Colonic mucosa (tissue), 4 donors: ENCODE results near the gene PTPRF. TPM values are rescaled to one million over a fixed set of nuclear protein-coding genes. Genes with fewer than 3 reads are reported as not detected.

Source experiments
- DNase-seq: peaks from one replicate; pipeline ENCODE4 v3.0.0-alpha.2; 2020
- H3K27ac ChIP-seq: fragments of 200-600 bp; one replicate; pipeline ENCODE4 v1.8.0; 2021
- H3K27me3 ChIP-seq: fragments of 200-600 bp; one replicate; pipeline ENCODE4 v1.8.0; 2021
- H3K36me3 ChIP-seq: fragments of 200-600 bp; one replicate; pipeline ENCODE4 v1.8.0; 2021
- H3K4me1 ChIP-seq: fragments of 200-600 bp; one replicate; pipeline ENCODE4 v1.8.0; 2021; ENCODE audit warnings: mild to moderate bottlenecking
- H3K4me3 ChIP-seq: fragments of 200-600 bp; one replicate; pipeline ENCODE4 v1.8.0; 2021
- H3K9ac ChIP-seq, 2 donors: one replicate each; pipeline ENCODE4 v1.7.0; 2013; ENCODE audit warnings: control low read depth in 2 of 2, low read depth in 2 of 2, low read length in 2 of 2
- H3K9me3 ChIP-seq: fragments of 200-600 bp; one replicate; pipeline ENCODE4 v1.8.0; 2021
- intact Hi-C: fragments of 100-400 bp; cut with DNase I; formaldehyde crosslinking; loops from one replicate; pipeline ENCODE4 v1.14.1; 2022
- total RNA-seq, 2 donors: library from RNA; stranded (reverse); fragmentation: NEBNext Ultra II Directional in 1 of 2; extraction: Animal tissue kit (Norgen Biotek cat#: 25700) in 1 of 2; gene quantifications; one replicate each; pipeline ENCODE4 v1.2.1, GENCODE V29; 2021
- TF ChIP-seq, protein P1 (sequence below): fragments of 200-600 bp; IDR thresholded peaks from one replicate; pipeline ENCODE4 v1.8.0; 2022; ENCODE audit warnings: antibody characterized with exemption, mild to moderate bottlenecking
- donor health status: healthy.
- donor health status: DM: no; HTN: no; CAD: no.
- donor health status: DM: no; HTN: no; CAD: no.

PTPRF gene
- total RNA-seq, 2 donors from 2014 or later, result 351 to 449 TPM

DNA sequence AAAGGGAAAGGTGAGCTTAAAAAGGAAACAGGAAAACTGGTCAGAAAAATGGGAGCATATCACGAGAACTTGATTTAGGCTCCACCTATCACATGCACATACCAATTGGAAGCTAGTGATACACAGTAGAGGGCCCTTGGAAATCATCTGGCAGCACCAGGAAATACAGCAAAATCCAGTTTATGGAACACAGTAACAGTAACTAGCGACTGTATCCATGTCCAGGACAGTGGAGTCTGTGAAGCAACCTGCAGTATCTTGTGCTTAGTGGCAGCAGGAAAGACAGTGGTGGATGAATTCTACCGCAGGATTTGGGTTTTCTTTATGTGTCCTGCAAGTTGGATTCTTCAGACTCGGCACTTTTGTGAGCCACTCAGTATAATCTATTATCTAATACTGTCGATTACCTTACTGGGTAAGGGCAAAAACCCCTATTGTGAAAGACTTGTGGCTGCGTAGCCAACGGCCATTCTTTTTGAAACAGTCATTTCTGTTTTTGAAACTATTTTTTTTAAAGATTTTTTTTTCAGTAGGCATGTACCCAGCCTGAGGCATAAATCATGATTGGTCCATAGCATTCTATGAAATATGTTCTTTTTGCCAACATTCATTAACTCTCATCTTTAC, 117.7 kb downstream of the PTPRF start:
- Histone ChIP-seq H3K27me3 (no peaks in the 10 kb centered on the region), H3K4me1 (peaks cover 6% of the 10 kb centered on the region), H3K9me3 (no peaks in the 10 kb centered on the region), H3K4me3 (no peak overlapping the region), H3K9ac (no peak overlapping the region), H3K27ac (no peak overlapping the region), H3K36me3 (no peaks in the 10 kb centered on the region)
- intact Hi-C loops, result no loop called here
- no peak for DNase-seq
- TF ChIP-seq, protein P1, sequence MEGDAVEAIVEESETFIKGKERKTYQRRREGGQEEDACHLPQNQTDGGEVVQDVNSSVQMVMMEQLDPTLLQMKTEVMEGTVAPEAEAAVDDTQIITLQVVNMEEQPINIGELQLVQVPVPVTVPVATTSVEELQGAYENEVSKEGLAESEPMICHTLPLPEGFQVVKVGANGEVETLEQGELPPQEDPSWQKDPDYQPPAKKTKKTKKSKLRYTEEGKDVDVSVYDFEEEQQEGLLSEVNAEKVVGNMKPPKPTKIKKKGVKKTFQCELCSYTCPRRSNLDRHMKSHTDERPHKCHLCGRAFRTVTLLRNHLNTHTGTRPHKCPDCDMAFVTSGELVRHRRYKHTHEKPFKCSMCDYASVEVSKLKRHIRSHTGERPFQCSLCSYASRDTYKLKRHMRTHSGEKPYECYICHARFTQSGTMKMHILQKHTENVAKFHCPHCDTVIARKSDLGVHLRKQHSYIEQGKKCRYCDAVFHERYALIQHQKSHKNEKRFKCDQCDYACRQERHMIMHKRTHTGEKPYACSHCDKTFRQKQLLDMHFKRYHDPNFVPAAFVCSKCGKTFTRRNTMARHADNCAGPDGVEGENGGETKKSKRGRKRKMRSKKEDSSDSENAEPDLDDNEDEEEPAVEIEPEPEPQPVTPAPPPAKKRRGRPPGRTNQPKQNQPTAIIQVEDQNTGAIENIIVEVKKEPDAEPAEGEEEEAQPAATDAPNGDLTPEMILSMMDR, result no peak

DNA sequence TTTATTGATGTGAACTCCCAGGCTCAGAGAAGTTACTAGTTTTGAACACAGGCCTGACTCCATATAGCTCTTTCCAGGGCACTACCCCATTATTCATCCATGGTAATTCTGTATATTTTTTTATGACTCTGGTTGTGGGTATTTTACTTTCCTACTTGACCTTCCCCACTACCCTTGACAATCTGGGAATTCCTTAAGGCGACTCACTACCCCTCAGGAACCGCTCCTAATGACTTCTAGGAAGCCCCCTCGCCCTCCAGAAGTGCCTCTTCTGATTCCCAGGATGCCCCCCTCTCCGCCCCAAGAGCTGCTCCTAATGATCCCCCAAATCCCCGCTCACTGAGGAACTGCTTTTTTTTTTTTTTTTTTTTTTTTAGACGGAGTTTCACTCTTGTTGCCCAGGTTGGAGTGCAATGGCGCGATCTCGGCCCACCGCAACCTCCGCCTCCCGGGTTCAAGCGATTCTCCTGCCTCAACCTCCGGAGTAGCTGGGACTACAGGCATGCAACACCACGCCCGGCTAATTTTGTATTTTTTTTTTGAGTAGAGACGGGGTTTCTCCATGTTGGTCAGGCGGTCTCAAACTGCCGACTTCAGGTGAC, 118.3 kb downstream of the PTPRF start:
- DNase-seq, result no peak
- Histone ChIP-seq H3K27ac (peak overlapping the region; percentile 98), H3K36me3 (peaks cover 2% of the 10 kb centered on the region), H3K9ac (peak overlapping the region; percentile 64 to 78), H3K4me1 (peaks cover 6% of the 10 kb centered on the region), H3K4me3 (peak overlapping the region; percentile 84), H3K27me3 (no peaks in the 10 kb centered on the region), H3K9me3 (no peaks in the 10 kb centered on the region)
- TF ChIP-seq, protein P1, result no peak
- intact Hi-C loops, result no loop called here

DNA sequence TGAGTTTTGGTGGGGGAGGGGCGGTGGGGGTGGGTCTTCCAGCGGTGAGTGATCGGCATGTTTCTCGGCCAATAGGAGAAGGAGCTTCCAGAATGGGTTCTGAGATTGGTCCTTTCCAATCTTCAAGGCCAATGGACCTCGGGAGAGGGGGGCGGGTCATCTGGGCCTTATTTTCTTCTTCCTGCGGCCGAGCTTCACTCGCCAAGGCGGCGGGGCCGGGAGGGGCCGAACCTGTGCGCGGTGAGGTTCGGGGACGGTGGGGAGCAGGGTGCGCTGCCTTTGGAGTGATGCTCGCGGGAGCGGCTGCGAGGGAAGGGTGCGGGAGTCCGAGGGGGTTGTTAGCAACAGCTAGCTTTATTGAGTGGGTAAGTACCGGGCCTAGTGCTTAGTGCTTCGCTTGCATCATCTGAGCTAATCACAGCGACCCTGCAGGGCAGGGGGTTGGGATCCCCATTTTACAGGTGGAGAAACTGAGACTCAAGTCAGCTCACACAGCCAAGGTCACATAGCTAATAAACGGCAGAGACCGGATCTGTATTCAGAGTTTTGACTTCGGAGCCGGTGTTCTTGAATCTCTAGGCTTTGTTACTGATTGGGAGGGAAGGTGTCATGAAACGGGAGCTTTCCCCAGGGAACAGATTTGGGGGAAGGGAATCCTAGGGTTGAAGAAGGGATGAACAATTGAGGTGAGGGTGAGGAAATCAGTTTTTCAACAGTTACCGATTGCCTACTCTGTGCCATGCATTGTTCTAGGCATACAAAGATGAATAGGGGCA, 119.8 kb downstream of the PTPRF start:
- Histone ChIP-seq H3K4me1 (peaks cover 6% of the 10 kb centered on the region), H3K27me3 (no peaks in the 10 kb centered on the region), H3K4me3 (peak overlapping the region; percentile 84), H3K9me3 (no peaks in the 10 kb centered on the region), H3K27ac (peak overlapping the region; percentile 98), H3K36me3 (peaks cover 5% of the 10 kb centered on the region), H3K9ac (peak overlapping the region; percentile 78 to 88)
- peak; percentile 98 for DNase-seq
- TF ChIP-seq, protein P1, result no peak
- intact Hi-C loops, result no loop called here

DNA sequence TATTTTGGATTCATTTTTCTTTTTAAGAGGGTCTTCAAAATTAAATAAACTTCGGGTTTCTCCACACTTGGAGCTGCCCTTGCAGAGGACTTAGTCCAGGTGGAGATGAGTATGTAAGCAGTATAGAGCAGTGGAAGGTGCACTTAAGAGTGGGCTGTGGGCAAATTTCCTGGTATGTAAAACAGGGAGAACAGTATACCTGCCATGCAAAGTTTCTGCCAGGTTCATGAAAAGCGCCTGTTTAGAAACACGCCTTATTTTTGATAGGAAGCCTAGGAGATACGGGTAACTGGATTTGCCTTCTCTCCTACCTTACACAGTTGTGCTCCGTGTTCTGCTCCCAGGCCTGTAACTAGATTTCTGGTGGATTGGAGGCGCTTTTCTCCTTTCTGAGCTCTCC, 120.5 kb downstream of the PTPRF start:
- intact Hi-C loops, result no loop called here
- H3K9me3 ChIP-seq, result no peaks in the 10 kb centered on the region
- peak overlapping the region; percentile 78 to 87 for H3K9ac ChIP-seq
- peaks cover 6% of the 10 kb centered on the region for H3K4me1 ChIP-seq
- peak overlapping the region; percentile 84 for H3K4me3 ChIP-seq
- H3K27me3 ChIP-seq, result no peaks in the 10 kb centered on the region
- peaks cover 5% of the 10 kb centered on the region for H3K36me3 ChIP-seq
- peak; percentile 22 for DNase-seq
- peak overlapping the region; percentile 98 for H3K27ac ChIP-seq
- TF ChIP-seq, protein P1, result no peak

DNA sequence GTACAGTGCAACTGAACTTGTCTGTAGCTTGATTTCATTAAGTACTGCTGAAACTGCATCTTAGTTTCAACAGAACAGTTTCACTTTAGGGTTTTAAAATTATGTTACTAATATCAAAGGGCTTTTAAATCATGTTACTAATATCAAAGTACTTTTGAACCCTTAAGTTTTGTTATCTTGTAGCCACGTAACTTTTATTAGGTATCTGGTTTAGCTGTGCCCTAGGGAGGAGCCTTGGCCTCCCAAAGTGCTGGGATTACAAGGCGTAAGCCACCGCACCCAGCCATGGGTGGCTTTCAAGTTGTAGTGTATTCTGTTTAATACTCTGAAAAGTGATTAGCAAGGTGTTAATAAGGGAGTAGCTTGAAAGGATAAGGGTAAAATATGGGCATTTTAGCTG, 121.2 kb downstream of the PTPRF start:
- H3K27ac ChIP-seq, result peak overlapping the region; percentile 98
- H3K9ac ChIP-seq, result peak overlapping the region in 1 of 2 donors; percentile 78
- intact Hi-C loops, result no loop called here
- peak overlapping the region; percentile 84 for H3K4me3 ChIP-seq
- peaks cover 5% of the 10 kb centered on the region for H3K36me3 ChIP-seq
- TF ChIP-seq, protein P1, result no peak
- H3K9me3 ChIP-seq, result no peaks in the 10 kb centered on the region
- no peaks in the 10 kb centered on the region for H3K27me3 ChIP-seq
- H3K4me1 ChIP-seq, result peaks cover 6% of the 10 kb centered on the region
- DNase-seq, result peak; percentile 24
